ENCODE measurements around the gene NDUFA8. TPM values are rescaled to one million over a fixed set of nuclear protein-coding genes. Genes with fewer than 3 reads are reported as not detected.

NDUFA8 gene
- total and polyA plus RNA-seq, 9 of the 15 experiments (the other 6 are each of a cell fraction or from before 2014, with no cell fraction given), result 105 to 212 (median 133) TPM

DNA sequence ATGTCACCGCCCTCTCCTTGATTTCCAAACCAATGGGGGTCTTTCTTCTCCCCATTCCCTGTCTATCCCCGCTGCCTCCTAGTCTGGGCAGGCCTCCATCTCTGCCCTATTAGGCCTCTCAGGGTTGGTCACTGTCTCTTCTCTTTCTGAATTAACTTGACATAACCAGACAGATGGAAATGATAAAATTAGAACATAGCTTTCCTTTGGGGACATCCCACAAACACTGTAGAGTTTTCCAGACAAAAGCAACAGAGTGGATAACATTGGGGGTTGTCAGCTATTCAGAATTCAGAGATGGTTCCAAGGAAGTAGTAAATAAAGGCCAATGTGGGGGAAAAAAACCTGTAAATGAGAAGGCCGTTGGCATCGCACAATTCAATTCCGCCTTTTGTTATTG is 44.5 kb upstream of the NDUFA8 start:
- no peaks in the 10 kb centered on the region for H3K79me2 ChIP-seq (ENCODE audit: control insufficient read depth, insufficient read depth, low read length)
- no peak overlapping the region for H3K4me3 ChIP-seq
- ChIA-PET POLR2A (interaction anchor here (0.6 to 1.0 kb wide), 2 partner anchors 8 to 61 kb away, joined by 3 read pairs; partner anchors contain the start of genes MRRF and RBM18), CTCF (ENCODE audit: low intra/inter-chr PET ratio) (no interaction called here)
- H2AFZ ChIP-seq (ENCODE audit: low read depth, low read length), result no peak overlapping the region
- TF ChIP-seq ZNF133 (CRISPR knock-in tag; IDR thresholded peaks at IDR 0.05) (no peak), RBM15 (IDR thresholded peaks at IDR 0.05; ENCODE audit: insufficient read depth, low read length) (no peak), POLR2B (IDR thresholded peaks at IDR 0.05; ENCODE audit: low read depth, partially characterized antibody) (no peak), NFIX (CRISPR knock-in tag; IDR thresholded peaks at IDR 0.05; ENCODE audit: low read depth) (no peak), ZNF253 (CRISPR knock-in tag; conservative IDR thresholded peaks at IDR 0.05) (no peak), ATF3 (IDR thresholded peaks at IDR 0.05) (no peak), ATF3 (CRISPR knock-in tag; conservative IDR thresholded peaks at IDR 0.05) (no peak), ZNF717 (CRISPR knock-in tag; IDR thresholded peaks at IDR 0.05) (no peak)
- TF ChIP-seq, protein P1, sequence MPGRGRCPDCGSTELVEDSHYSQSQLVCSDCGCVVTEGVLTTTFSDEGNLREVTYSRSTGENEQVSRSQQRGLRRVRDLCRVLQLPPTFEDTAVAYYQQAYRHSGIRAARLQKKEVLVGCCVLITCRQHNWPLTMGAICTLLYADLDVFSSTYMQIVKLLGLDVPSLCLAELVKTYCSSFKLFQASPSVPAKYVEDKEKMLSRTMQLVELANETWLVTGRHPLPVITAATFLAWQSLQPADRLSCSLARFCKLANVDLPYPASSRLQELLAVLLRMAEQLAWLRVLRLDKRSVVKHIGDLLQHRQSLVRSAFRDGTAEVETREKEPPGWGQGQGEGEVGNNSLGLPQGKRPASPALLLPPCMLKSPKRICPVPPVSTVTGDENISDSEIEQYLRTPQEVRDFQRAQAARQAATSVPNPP (IDR thresholded peaks at IDR 0.05; ENCODE audit: borderline replicate concordance, insufficient read depth, insufficient read length), result no peak
- TF ChIP-seq, protein P2, sequence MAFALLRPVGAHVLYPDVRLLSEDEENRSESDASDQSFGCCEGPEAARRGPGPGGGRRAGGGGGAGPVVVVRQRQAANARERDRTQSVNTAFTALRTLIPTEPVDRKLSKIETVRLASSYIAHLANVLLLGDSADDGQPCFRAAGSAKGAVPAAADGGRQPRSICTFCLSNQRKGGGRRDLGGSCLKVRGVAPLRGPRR (CRISPR knock-in tag; IDR thresholded peaks at IDR 0.05), result no peak
- H3K4me1 ChIP-seq (replicated peaks in 1 of 2; ENCODE audit: control insufficient read depth in 2 of 2, insufficient read depth in 2 of 2, low read length in 2 of 2), result no peaks in the 10 kb centered on the region
- no peaks in the 10 kb centered on the region for H3K9me1 ChIP-seq (ENCODE audit: control insufficient read depth, insufficient read depth, low read length)
- H3K36me3 ChIP-seq (ENCODE audit: control insufficient read depth, insufficient read depth, low read length), result peaks cover 39% of the 10 kb centered on the region; the same call in 2 of the 3 replicates
- H3K27me3 ChIP-seq (ENCODE audit: control insufficient read depth in 2 of 2, insufficient read depth in 2 of 2, low read length in 2 of 2), result no peaks in the 10 kb centered on the region
- no peak overlapping the region for H3K27ac ChIP-seq (ENCODE audit: extremely low read depth, low read depth, low read length)
- ATAC-seq (no peak), FAIRE-seq (no peak), DNase-seq (ENCODE audit: extremely low read depth in 1 of 4, low spot score in 3 of 4) (no peak)
- no peak overlapping the region for H3K9ac ChIP-seq (ENCODE audit: insufficient read depth in 1 of 2, low read depth in 2 of 2, low read length in 2 of 2)
- H4K20me1 ChIP-seq (replicated peaks; ENCODE audit: control insufficient read depth, insufficient read depth, low read length), result 0 out of 2 replicates have a peak, but pooled peaks cover 4% of the 10 kb centered on the region
- in situ Hi-C loops (cut with MboI) (no loop called here), intact Hi-C loops (cut with micrococcal nuclease) (no loop called here)
- no peaks in the 10 kb centered on the region for H3K9me3 ChIP-seq (replicated peaks; ENCODE audit: control insufficient read depth, insufficient read depth, low read depth, low read length)
- TSS peak; percentile 13 for BruUV-seq (replicated peaks)
- WGBS (ENCODE audit: insufficient coverage, low coverage, missing lambda C conversion rate), result 92% methylated on average over 5 of the region's 5 CpGs
- H3K4me2 ChIP-seq (ENCODE audit: insufficient read depth, low read length), result no peak overlapping the region

Data from K562 (cell line).